ENCODE data around the gene CDCA5. TPM values are rescaled to one million over a fixed set of nuclear protein-coding genes. Genes with fewer than 3 reads are reported as not detected.

Gene CDCA5
- polyA plus RNA-seq, 1 experiment = 11.9 TPM

GRCh38 chr11:65111744-65112545 lies 28.1 kb upstream of the CDCA5 start, which contains the start of gene TM7SF2:
Gene TM7SF2 (plus strand): TSS chr11:65111872. CDS start chr11:65112016, 144 bp downstream.
- H3K27me3 ChIP-seq (ENCODE audit: control insufficient read depth, insufficient read depth, low read length) = no peaks in the 10 kb centered on the region
- TF ChIP-seq CTCF (IDR thresholded peaks at IDR 0.05; ENCODE audit: insufficient read depth, low read depth, low read length) = no peak
- POLR2A ChIA-PET = interaction anchor here (0.8 to 1.0 kb wide), 2 partner anchors 10 to 105 kb away, joined by 3 to 4 read pairs; partner anchors contain the start of genes FAU and MRPL49
- H3K4me3 ChIP-seq (ENCODE audit: low read depth, low read length) = peak within 1 kb of the TSS; percentile 44
- CTCF ChIA-PET = interaction anchor here (0.6 to 7.2 kb wide), 27 partner anchors 8 to 1297 kb away, joined by 3 to 152 read pairs (median 4); partner anchors contain the start of genes ARL2, CAPN1, FAU and MRPL49
- peaks cover 10% of the 10 kb centered on the region; the same call in 1 of the 2 replicates for H3K36me3 ChIP-seq (ENCODE audit: control insufficient read depth, insufficient read depth, low read length)
- DNase-seq (ENCODE audit: low read depth) = peak; percentile 49

GRCh38 chr11:65111159-65111743 lies 27.4 kb upstream of the CDCA5 start:
- no peaks in the 10 kb centered on the region for H3K27me3 ChIP-seq (ENCODE audit: control insufficient read depth, insufficient read depth, low read length)
- TF ChIP-seq CTCF (IDR thresholded peaks at IDR 0.05; ENCODE audit: insufficient read depth, low read depth, low read length) = no peak
- H3K36me3 ChIP-seq (ENCODE audit: control insufficient read depth, insufficient read depth, low read length) = peaks cover 10% of the 10 kb centered on the region; the same call in 1 of the 2 replicates
- no peak overlapping the region for H3K4me3 ChIP-seq (ENCODE audit: low read depth, low read length)
- ChIA-PET POLR2A (interaction anchor here (0.8 to 1.0 kb wide), 2 partner anchors 11 to 106 kb away, joined by 3 to 4 read pairs; partner anchors contain the start of genes FAU and MRPL49), CTCF (interaction anchor here (0.6 to 7.2 kb wide), 33 partner anchors 7 to 1298 kb away, joined by 3 to 152 read pairs (median 4); partner anchors contain the start of genes ARL2, CAPN1, FAU and MEN1)
- DNase-seq (ENCODE audit: low read depth) = no peak

GRCh38 chr11:65110354-65110861 lies 26.6 kb upstream of the CDCA5 start:
- ChIA-PET CTCF (interaction anchor here (0.6 to 7.2 kb wide), 28 partner anchors 8 to 934 kb away, joined by 3 to 152 read pairs (median 4); partner anchors contain the start of genes ARL2, BATF2, CAPN1 and EHD1), POLR2A (no interaction called here)
- H3K27me3 ChIP-seq (ENCODE audit: control insufficient read depth, insufficient read depth, low read length) = no peaks in the 10 kb centered on the region
- H3K36me3 ChIP-seq (ENCODE audit: control insufficient read depth, insufficient read depth, low read length) = peaks cover 8% of the 10 kb centered on the region; the same call in 1 of the 2 replicates
- H3K4me3 ChIP-seq (ENCODE audit: low read depth, low read length) = no peak overlapping the region
- DNase-seq (ENCODE audit: low read depth) = no peak
- TF ChIP-seq CTCF (IDR thresholded peaks at IDR 0.05; ENCODE audit: insufficient read depth, low read depth, low read length) = peak; percentile 99

- ChIA-PET CTCF (interaction anchor here (0.6 to 7.2 kb wide), 23 partner anchors 7 to 299 kb away, joined by 3 to 152 read pairs (median 5); partner anchors contain the start of genes ARL2, BATF2, CAPN1 and EHD1), POLR2A (no interaction called here)
- H3K27me3 ChIP-seq (ENCODE audit: control insufficient read depth, insufficient read depth, low read length) = no peaks in the 10 kb centered on the region
- no peak for TF ChIP-seq CTCF (IDR thresholded peaks at IDR 0.05; ENCODE audit: insufficient read depth, low read depth, low read length)
- H3K4me3 ChIP-seq (ENCODE audit: low read depth, low read length) = no peak overlapping the region
- no peak for DNase-seq (ENCODE audit: low read depth)
- H3K36me3 ChIP-seq (ENCODE audit: control insufficient read depth, insufficient read depth, low read length) = peaks cover 7% of the 10 kb centered on the region; the same call in 1 of the 2 replicates
These were observed 25.7 kb upstream of the CDCA5 start for GRCh38 chr11:65109231-65110198.
